Stimulated activated CD8-positive, alpha-beta memory T cell treated with anti-CD3 and anti-CD28 coated beads, Interleukin-15, amount 100 ng/mL, for 48 hours (primary cell): Measurements from ENCODE around the gene PCSK4.
A peak's percentile ranks its signal among the peaks of the same experiment; 100 is the strongest.
"Not testable (repeated sequence)": the region's sequence is repeated elsewhere in the genome, so short reads cannot be mapped to it uniquely, and the experiment has no call there.

Experiments used
- DNase-seq, 2 donors: peaks; one replicate each; pipeline ENCODE4 v3.0.0-alpha.2; 2020; ENCODE audit warnings: low read depth in 2 of 2

The PCSK4 gene

DNA sequence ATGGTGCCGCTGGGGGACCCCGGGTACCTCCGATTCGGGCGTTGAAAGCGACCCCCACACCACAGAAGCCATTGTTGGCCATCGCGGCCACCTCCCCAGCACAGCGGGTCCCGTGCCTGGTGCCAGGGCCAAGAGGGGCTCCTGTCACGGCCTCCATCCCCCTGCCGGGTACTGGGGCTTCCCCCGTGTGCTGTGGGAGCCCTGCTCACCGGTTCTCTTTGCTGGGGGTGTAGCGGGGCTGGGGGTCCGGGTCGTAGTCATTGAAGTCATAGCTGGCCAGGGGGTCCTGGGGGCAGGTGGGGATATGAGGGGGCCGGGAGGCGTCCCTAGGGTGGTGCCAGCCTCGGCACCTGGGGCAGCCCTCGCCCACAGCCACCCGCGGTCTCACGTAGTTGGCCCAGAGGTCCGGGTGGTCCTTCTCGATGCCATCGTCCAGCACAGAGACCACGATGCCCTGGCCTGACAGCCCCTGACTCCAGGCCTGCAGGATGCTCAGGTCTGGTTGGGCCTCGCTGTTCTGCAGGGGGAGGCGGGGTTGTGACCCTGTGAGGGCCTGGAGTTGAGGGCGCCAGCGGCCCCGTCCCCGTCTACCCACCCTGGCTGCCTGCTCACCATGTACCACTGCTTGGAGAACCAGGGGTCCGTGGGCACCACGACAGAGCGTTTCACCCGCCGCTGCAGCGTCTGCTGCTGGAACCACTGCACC is 2.4 kb downstream of the PCSK4 start:
- DNase-seq = no peak

DNA sequence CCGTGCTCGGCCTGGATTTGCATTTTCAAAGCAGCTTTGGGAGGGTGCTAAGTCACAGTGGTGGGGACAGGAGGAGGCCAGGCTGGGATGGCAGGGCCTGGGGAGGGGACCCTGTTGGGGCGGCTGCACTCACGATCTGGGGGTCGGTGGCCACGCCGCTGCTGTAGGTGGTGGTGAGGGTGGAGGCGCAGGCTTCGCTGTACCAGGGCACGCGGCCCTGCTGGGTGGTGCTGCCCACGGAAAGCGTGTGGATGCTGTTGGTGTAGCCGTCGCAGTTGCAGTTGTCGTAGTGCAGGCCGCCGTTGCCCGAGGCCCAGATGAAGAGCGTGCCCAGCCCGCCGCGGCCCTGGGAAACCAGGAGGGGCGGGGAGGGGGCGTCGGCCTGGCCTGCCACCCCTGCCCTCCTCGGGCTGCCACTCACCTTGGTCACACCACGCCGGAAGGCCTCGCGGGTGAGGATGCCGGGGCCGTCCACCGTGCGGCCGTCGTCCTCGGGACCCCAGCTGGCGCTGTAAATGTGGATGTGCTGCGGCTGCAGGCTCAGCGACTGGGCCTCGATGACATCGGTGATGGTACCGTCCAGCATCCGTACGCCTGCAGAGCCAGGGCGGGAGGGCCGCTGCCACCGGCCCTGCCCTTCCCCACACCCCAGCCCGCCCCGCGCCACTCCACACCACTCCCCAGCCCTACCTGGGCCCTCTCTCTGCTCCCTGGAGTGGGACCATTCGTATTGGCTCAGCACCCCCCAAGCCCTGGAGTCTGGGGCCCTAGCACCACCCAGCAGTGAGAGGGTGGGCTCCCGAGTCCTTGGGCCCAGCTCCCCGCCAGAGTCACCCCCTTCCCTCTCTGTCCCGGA is 3.2 kb downstream of the PCSK4 start:
- DNase-seq = no peak

DNA sequence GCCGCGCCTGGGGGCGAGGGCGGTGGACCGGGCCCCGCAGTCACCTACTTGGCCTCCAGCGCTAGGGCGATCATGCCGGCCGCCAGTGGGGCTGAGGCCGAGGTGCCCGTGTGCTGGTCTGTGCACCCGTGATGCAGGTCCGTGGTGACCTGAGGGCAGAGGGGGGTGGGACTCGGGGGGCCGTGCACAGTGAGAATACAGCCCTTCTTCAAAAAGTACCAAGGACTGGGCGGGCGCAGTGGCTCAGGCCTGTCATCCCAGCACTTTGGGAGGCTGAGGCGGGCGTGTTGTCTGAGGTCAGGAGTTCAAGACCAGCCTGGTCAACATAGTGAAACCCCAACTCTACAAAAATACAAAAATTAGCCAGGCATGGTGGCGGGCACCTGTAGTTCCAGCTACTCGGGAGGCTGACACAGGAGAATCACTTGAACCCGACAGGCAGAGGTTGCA is 6.1 kb downstream of the PCSK4 start:
- DNase-seq = no peak

DNA sequence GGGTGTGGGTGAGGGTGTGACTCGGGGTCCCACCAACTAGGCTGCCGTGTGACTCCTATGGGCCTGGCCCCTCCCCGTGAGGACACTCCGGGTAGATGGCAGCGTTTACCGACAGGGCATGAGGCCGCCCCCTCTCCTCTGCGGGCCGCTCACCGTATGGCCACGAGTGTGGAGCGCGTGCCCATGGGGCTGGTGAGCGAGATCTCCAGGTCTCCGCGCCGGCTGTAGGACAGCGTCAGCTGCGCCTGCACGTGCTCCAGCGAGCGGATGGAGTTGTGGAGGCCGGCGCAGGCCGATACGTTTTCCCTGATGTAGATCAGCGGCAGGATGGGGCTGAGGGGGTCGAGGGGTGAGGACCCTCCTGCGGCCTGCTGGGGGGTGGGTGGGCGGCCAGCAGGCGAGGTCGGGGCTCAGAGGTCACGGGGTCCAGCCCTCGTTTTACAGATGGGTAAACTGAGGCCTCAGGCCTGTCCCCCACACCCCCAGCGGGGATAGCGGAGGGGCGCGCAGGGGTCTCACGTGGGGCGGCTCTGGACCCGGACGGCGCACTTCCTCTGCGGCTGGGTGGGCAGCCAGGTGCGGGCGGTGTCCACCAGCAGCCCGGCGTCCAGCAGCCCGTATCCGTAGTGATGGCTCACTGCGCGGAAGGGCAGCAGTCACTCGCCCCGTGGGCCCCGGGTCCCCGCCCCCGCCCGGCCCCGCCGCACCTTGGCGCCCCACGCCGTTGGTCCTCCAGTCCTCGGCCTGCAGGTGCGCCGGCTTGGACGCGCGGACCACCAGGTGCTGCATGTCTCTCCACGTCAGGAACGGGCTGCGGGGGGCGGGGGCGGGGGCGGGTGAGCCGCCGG is 6.8 kb downstream of the PCSK4 start:
- no peak for DNase-seq

DNA sequence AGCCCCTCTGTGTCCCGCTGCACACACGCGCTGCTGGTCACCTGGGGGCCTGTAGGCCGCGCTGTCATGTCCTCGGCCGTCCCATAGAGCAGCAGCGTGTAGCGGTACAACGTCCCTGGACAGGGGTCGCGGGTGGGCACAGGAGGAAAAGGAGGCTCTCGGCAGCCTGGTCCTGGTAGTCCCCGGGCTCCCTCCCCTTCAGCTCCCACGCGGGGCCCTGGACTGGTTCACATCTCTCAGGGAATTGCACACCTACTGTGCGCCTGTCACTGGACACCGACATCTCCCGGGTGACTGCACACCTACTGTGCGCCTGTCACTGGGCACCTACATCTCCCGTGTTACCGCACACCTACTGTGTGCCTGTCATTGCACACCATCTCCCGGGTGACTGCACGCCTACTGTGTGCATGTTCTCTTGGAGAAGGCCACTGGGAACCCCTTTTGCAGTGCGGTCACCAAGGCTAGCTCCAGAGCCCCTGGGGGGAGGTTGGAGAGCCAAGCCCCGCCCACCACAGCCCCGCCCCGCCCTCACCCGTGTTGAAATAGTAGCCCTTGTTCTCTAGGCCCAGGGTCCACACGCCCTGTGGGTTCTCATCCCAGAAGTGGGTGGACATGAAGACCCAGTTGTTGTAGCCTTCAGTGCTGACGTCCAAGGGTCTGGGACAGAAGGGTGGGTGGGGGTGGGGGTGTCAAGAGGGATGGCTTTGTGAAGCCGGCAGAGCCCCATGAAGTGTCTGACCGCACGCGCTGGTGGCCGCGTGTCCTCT is 7.6 kb downstream of the PCSK4 start:
- no peak for DNase-seq

DNA sequence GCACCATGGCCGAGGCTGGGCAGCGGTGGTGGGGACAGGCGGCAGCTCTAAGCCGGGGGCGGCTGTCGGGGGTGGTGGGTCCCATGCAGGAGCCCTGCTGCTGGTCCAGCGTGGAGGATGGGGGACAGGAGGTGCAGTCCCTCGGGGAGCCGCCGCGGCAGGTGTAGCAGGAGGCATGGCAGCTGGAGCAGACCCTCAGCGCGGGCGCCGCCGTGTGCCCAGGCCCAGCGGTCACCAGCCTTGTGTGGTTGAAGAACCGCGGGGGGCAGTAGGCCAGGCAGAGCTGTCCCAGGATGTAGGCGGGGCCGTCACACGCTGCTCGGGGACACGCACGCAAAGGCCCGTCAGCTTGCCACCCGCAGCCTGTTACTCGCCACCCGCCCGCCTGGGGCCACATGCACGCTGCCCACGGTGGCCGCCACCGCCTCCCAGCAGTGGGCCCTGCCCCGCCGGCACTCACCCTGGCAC is 8.2 kb downstream of the PCSK4 start:
- DNase-seq = no peak

DNA sequence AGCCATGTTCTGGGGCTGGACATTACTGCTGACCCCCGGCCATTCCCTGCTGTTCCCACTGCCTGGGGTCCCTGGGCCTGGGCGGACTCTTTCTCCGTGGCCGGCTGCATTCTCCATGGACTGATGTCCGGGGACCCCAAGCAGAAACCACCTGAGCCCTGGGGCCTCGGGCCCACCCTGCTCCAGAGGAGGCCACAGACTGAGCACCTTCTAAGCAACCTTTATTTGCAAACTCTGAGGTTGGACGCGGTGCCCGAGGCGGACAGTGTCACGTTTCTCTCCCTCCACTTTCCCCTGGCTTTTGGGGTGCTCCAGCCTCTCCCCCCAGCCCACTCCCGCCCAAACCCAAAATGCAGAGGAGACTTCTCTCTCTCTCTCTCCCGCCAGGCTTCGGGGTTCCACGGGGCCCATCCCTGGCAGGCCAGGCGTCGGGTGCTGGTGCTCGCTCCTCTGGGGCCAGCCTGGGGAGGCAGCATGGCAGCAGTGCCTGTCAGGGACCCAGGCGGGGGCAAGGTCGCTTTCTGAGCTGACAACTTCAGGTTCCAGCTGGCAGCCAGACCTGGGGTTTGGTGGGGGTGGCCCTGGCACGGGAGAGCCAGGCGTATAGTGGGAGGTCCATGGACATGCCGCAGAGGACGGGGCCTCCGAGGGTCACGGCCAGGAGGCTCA is 8.8 kb downstream of the PCSK4 start:
- no peak for DNase-seq

DNA sequence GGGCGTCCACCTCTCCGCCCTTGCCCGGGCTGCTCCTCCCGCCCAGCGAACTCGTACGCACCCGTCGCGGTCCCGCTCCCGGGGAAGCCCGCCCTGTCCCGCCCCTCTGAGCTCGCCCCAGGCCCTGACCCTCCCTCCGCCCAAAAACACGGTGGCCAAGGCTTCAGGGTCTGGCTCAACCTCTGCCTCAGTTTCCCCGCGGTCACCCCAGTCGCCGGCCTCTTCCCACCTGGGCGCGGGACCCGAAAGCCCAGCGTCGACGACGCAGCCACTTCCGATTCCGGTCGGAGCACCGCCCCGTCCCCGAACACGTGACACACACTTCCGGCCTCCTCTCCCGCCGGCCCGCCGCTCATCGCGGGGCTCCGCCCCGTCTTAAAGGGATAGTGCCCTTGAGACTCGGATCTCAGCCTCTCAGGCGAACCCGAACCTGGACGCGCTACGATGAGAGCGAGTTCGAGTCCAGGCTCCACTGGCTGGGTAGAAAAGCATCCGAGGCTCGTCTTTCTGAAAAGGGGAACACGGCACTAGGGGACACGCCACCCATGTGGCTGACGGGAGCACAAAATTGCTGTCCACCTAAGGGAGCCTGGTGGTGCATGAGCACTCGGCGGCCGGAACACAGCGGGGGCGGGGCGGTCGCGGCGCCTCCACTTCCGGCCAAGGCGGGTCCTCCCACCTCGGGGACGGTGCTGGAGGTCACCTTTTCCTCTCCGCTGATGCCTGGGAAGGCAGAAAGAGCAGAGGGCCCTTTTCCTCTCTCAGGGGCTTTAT is 11.0 kb downstream of the PCSK4 start, which contains the start of gene C19orf25:
Gene C19orf25 (minus strand): TSS at position 282 of the 774 bp plus-strand sequence. CDS start 312 bp downstream, outside the sequence.
- DNase-seq = peak; percentile 88 to 92

DNA sequence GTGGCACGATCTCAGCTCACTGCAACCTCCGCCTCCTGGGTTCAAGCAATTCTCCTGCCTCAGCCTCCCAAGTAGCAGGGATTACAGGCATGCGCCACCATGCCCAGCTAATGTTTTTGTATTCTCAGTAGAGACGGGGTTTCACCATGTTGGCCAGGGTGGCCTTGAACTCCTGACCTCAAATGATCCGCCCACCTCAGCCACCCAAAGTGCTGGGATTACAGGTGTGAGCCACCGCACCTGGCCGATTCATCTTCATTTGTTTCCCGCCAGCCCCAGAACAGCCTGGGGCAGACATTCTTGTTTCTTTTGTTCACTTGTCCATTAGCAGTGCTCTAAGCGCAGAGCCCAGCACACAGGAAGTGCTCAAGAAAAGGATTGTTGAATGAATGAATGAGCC is 13.1 kb downstream of the PCSK4 start:
- DNase-seq = not testable (repeated sequence)

DNA sequence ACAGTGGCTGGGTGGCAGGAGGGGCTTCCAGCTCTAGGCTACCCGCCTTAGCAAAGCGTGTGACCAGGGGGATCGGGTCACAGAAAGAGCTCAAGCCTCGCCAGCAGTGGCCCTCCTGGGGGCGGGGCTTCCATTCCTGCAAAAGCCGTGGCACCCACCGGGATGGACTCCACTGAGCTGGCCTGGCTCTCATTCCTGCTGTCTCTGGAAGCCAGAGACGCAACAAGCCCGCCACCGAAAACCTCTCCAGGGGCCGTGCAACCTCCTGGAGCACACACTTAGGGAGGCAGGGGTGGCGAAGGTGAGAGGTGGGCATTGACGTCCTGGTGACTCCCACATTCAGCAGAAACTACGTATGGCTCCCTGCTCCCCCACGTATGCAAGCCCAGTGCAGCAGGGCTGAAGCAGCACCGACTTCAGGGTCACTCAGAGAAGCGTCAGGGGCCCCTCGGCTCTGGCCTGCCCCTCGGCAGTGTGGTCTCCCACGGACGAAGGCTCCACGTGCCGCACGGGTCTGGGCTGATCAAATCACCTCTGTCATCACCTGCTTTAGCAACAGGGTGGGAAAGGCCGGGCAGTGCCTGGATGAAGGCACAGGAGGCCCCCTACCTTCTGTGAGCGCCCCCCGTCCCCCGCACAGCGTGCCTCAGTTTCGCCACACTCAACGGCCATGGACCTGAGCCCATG is 14.3 kb downstream of the PCSK4 start:
- DNase-seq = no peak

DNA sequence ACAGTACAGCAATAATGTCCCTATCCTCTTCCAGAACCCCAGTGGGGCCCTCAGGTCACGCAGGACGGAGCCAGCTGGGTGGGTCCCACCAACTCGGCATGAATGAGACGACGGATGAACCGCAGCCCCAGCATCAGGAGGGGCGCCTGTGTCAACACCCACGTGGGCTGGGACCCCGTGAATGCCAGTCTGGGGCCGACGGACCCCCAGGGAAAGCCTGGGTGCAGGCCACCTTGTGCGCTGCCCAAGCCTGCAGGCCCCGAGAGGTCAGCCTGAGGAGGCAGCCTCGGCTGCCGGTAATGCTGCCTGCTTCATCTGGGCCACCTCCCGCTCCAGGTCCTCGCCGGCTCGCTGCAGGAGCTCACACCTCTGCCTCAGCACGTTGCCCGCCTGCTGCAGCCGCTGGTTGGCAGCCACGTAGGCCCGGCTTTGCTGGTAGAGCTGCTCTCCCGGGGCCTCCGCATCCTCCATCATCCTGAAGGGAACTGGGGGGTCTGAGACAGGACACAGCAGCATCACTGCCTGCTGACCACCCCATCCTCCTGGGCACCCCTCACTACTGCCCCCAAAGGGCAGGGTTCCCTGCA is 15.3 kb downstream of the PCSK4 start:
- DNase-seq = no peak

DNA sequence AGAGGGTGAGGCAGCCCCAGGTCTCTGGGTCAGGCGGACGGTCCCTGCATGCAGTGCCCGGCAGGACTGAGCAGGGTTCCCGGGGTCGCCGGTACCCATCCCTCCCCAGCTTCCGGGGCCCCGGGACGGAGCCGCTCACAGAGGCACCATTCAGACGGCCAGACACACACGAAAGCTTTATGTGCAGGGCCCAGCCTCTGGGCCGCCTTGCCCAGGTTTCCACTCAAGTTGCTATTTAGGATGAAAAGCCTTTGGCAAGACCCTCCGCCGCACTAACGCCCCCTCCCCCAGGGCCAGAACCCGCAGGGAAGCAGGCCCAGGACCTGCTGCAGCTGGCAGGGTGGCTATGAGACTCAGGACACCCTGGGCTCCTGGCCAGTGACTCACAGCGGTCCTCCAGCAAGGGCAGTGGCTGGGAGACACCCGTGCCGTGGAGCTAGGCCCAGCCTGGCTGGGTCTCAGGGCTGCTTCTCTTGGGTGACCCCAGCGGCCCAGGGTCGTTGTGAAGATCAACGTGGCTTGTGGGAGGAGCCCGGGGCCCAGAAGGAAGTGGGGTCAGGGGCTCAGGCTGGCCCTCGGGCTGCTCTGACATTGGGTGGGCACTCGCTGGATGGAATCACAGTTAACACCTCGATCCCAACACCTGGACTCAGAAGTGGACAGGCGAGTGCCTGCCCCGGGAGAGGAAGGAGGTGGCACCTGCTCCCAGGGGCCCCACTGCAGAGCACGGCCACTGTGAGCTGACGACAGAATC is 16.0 kb downstream of the PCSK4 start:
- DNase-seq = no peak

DNA sequence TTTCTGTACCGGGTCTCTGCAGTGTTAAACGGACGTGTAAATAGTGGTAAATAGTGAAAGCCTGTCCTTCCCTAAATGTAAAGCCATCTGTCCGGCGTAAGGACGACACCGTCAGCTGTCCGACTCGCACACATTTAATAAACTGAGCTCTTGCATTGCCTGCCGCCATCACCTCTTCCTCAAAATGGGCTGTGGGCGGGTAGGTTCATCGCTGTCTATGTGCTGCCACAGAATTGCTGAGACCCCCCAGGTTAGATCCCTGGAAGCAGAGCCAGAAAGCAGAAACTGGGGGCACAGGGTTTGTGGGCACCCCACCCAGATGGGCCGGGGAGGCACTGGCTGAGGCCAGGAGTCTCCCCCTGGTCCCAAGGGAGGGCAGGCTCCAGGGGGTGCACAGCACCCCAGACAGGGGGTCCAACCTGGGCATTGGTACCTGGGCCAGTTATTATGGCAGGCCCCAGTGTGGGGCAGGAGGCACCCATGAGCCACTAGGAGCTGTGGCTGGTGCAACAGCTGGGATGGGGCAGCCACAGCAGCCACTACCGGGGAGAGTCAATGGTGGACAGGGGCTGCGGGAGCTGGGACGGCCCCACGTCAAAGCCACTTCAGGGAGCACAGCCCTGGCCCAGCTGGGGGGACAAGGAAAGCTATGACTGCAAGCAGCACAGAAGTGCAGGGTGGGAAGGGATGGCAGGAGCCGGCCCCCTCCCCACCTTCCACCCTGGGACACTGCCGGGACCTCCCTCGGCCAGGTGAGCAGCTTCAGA is 16.9 kb downstream of the PCSK4 start:
- no peak for DNase-seq

DNA sequence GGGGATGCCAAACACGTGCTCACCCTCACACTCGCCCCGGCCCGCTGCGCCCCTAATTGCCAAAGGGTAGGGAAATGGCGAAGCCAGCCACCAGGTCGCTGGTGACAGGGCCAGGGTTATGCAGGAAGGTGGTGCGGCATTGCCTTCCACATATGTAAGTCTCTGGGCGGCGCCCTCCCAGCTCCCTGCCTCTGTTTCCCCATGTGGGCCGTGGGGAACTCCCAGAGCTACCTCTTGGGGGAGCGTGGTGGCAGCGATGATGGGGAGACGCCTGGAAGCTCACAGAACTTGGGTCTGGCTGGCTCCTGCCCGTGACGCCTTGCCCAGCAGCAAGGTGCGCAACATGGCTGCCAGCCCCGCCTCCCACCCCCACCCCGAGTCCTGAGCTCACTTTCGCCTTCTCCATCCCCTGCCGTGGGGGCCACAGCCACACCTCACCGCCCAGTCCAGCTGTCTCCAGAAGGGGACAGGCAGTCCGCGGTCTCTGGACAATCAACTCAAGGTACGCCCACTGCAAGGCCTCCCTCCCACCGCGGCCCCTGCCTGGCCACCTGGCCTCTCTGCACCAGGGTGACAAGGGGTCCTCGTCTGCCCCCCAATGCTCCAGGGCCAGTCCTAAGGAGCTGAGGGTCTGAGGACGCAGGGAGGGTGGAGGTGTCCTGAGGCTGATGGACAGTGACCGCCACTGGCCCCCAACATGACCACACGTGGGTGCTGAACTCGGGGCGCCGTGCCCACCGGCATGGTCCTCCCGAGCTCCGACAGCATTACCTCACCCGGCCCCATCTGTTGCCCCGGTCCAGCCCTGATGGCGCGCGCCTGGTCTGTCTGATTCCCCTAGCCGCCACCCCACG is 17.7 kb downstream of the PCSK4 start:
- no peak for DNase-seq

DNA sequence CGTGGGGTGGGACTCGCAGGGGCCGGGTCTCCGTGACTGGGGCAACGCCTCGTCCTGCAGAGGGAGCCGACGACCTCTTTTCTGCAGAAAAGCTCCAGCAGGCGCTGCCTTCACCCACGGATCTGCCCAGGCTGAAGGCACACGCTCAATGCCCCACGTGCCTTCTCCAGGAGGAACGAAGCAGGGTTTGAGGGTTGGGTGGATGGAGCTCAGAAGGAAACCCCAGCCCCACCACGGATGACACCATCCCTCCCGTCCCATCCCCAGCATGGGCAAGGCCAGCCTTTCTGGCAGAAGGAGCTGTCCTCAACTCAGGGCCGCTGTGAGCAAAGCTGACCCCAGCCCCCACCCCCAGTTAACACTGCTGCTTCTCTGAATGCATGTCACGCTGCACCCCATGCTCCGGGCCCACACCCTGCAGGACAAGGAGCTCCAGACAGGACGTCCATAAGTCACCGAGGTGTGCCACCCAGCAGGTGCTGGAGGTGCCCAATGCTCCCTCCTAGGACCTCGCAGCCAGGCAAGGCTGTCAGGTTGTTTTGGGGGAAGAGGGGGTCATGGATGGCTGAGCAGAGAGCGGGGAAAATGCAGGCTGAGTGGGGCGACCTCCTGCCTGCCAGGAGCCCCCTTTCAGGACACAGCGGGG is 18.5 kb downstream of the PCSK4 start:
- no peak for DNase-seq

DNA sequence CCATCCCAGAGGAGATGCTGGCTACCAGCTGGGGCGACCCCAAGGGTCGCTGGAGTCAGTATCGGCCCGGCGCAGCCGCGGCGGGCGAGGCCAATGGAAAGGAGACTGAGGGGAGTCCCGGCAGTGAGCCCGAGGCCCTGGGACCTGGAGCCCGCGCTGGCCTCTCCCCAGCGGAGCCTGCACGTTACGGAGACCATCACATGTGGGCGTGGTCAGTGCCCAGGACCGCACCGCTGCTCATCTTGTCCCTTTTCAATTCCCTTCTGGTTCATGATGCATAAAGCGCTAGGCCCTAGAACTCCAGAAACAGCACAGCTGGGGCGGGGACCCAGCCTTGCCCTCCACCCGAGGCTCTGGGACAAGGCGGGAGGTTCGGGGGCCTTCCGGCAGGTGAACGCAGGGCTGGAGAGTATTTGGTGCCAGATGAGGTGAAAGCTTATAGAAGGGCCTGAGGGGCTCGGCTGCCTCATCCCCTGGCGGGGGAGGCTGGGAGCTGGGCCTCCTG is 19.1 kb downstream of the PCSK4 start:
- no peak for DNase-seq
